Liver (tissue), 3 donors: Measurements from ENCODE around the gene MYO10.
"Not testable (repeated sequence)": the region's sequence is repeated elsewhere in the genome, so short reads cannot be mapped to it uniquely, and the experiment has no call there.

Experiments
- GABPA ChIP-seq, 2 donors: IDR thresholded peaks in 1 of 2; conservative IDR thresholded peaks in 1 of 2; 2 replicates each; pipeline ENCODE4 v1.6.1; 2016; ENCODE audit warnings: antibody characterized with exemption in 2 of 2, mild to moderate bottlenecking in 1 of 2, moderate library complexity in 1 of 2
- HNF4A ChIP-seq, 2 donors: conservative IDR thresholded peaks; 2 replicates each; pipeline ENCODE4 v1.6.1; 2016; ENCODE audit warnings: antibody characterized with exemption in 2 of 2, mild to moderate bottlenecking in 2 of 2
- JUND ChIP-seq, 2 donors: IDR thresholded peaks; 2 replicates each; pipeline ENCODE4 v1.6.1; 2016; ENCODE audit warnings: antibody characterized with exemption in 2 of 2
- RAD21 ChIP-seq, 2 donors: IDR thresholded peaks; 2 replicates each; pipeline ENCODE4 v1.6.1; 2016; ENCODE audit warnings: antibody characterized with exemption in 2 of 2, mild to moderate bottlenecking in 2 of 2
- RXRA ChIP-seq, 2 donors: IDR thresholded peaks; 2 replicates each; pipeline ENCODE4 v1.6.1; 2017 to 2018; ENCODE audit warnings: antibody characterized with exemption in 2 of 2, mild to moderate bottlenecking in 1 of 2
- SP1 ChIP-seq: IDR thresholded peaks from 2 replicates; pipeline ENCODE4 v1.6.1; 2018; ENCODE audit warnings: antibody characterized with exemption, mild to moderate bottlenecking
- TAF1 ChIP-seq: conservative IDR thresholded peaks from 2 replicates; pipeline ENCODE4 v1.6.1; 2016; ENCODE audit warnings: antibody characterized with exemption, mild to moderate bottlenecking
- TF ChIP-seq, protein P1 (sequence below): IDR thresholded peaks from 2 replicates; pipeline ENCODE4 v1.6.1; 2016; ENCODE audit warnings: antibody characterized with exemption
- TF ChIP-seq, protein P2 (sequence below): fragments of 150-350 bp; IDR thresholded peaks from 2 replicates; pipeline ENCODE4 v1.5.1; 2017; ENCODE audit warnings: improper control_type of control experiment, low read depth, low read length; ENCODE audit not compliant: missing input control
- TF ChIP-seq, protein P3 (sequence below): IDR thresholded peaks from 2 replicates; pipeline ENCODE4 v1.6.1; 2016; ENCODE audit warnings: antibody characterized with exemption, mild to moderate bottlenecking
- donor health status: healthy.
- donor health status: healthy.

DNA sequence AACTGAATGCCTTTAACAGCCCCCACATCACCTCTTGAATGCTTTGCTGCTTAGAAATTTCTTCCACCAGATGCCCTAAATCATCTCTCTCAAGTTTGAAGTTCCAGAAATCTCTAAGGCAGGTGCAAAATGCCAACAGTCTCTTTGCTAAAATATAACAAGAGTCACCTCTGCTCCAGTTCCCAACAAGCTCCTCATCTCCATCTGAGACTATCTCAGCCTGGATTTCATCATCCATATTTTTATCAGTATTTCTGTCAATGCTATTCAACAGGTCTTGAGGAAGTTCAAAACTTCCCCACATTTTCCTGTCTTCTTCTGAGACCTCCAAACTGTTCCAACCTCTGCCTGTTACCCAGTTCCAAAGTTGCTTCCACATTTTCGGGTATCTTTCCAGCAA lies 61.7 kb downstream of the MYO10 start:
- not testable (repeated sequence) for TF ChIP-seq JUND (IDR thresholded peaks at IDR 0.05); RAD21 (IDR thresholded peaks at IDR 0.05); TAF1; SP1; RXRA (IDR thresholded peaks at IDR 0.05); HNF4A (conservative IDR thresholded peaks at IDR 0.05); GABPA (IDR thresholded peaks at IDR 0.05 in 1 of 2, conservative IDR thresholded peaks at IDR 0.05 in 1 of 2)
- TF ChIP-seq, protein P1, sequence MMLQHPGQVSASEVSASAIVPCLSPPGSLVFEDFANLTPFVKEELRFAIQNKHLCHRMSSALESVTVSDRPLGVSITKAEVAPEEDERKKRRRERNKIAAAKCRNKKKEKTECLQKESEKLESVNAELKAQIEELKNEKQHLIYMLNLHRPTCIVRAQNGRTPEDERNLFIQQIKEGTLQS = not testable (repeated sequence)
- TF ChIP-seq, protein P2, sequence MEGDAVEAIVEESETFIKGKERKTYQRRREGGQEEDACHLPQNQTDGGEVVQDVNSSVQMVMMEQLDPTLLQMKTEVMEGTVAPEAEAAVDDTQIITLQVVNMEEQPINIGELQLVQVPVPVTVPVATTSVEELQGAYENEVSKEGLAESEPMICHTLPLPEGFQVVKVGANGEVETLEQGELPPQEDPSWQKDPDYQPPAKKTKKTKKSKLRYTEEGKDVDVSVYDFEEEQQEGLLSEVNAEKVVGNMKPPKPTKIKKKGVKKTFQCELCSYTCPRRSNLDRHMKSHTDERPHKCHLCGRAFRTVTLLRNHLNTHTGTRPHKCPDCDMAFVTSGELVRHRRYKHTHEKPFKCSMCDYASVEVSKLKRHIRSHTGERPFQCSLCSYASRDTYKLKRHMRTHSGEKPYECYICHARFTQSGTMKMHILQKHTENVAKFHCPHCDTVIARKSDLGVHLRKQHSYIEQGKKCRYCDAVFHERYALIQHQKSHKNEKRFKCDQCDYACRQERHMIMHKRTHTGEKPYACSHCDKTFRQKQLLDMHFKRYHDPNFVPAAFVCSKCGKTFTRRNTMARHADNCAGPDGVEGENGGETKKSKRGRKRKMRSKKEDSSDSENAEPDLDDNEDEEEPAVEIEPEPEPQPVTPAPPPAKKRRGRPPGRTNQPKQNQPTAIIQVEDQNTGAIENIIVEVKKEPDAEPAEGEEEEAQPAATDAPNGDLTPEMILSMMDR = not testable (repeated sequence)
- TF ChIP-seq, protein P3, sequence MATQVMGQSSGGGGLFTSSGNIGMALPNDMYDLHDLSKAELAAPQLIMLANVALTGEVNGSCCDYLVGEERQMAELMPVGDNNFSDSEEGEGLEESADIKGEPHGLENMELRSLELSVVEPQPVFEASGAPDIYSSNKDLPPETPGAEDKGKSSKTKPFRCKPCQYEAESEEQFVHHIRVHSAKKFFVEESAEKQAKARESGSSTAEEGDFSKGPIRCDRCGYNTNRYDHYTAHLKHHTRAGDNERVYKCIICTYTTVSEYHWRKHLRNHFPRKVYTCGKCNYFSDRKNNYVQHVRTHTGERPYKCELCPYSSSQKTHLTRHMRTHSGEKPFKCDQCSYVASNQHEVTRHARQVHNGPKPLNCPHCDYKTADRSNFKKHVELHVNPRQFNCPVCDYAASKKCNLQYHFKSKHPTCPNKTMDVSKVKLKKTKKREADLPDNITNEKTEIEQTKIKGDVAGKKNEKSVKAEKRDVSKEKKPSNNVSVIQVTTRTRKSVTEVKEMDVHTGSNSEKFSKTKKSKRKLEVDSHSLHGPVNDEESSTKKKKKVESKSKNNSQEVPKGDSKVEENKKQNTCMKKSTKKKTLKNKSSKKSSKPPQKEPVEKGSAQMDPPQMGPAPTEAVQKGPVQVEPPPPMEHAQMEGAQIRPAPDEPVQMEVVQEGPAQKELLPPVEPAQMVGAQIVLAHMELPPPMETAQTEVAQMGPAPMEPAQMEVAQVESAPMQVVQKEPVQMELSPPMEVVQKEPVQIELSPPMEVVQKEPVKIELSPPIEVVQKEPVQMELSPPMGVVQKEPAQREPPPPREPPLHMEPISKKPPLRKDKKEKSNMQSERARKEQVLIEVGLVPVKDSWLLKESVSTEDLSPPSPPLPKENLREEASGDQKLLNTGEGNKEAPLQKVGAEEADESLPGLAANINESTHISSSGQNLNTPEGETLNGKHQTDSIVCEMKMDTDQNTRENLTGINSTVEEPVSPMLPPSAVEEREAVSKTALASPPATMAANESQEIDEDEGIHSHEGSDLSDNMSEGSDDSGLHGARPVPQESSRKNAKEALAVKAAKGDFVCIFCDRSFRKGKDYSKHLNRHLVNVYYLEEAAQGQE = not testable (repeated sequence)
